ENCODE measurements around the gene KCNK7.

The KCNK7 gene

GRCh38 chr11:65619281-65619928 is 23.8 kb upstream of the KCNK7 start:
- no peak overlapping the region for H3K4me3 ChIP-seq (ENCODE audit: low read depth, low read length)
- no peak for TF ChIP-seq CTCF (IDR thresholded peaks at IDR 0.05; ENCODE audit: low read depth, low read length)

GRCh38 chr11:65618763-65619162 is 23.2 kb upstream of the KCNK7 start:
- no peak overlapping the region for H3K4me3 ChIP-seq (ENCODE audit: low read depth, low read length)
- TF ChIP-seq CTCF (IDR thresholded peaks at IDR 0.05; ENCODE audit: low read depth, low read length), result no peak

GRCh38 chr11:65617990-65618751 is 22.6 kb upstream of the KCNK7 start:
- no peak overlapping the region for H3K4me3 ChIP-seq (ENCODE audit: low read depth, low read length)
- TF ChIP-seq CTCF (IDR thresholded peaks at IDR 0.05; ENCODE audit: low read depth, low read length), result no peak

- H3K4me3 ChIP-seq (ENCODE audit: low read depth, low read length), result peak overlapping the region; percentile 82
- TF ChIP-seq CTCF (IDR thresholded peaks at IDR 0.05; ENCODE audit: low read depth, low read length), result no peak
These were observed 21.7 kb upstream of the KCNK7 start for GRCh38 chr11:65617136-65617850.

- no peak for TF ChIP-seq CTCF (IDR thresholded peaks at IDR 0.05; ENCODE audit: low read depth, low read length)
- H3K4me3 ChIP-seq (ENCODE audit: low read depth, low read length), result peak overlapping the region; percentile 82
These were observed 21.0 kb upstream of the KCNK7 start for GRCh38 chr11:65616575-65617001.

GRCh38 chr11:65615950-65616574 is 20.5 kb upstream of the KCNK7 start:
- no peak for TF ChIP-seq CTCF (IDR thresholded peaks at IDR 0.05; ENCODE audit: low read depth, low read length)
- H3K4me3 ChIP-seq (ENCODE audit: low read depth, low read length), result peak overlapping the region; percentile 82

Data from WI38 (cell line).